GM23338 (cell line): ENCODE results near the gene SPATA25. TPM values are rescaled to one million over a fixed set of nuclear protein-coding genes. Genes with fewer than 3 reads are reported as not detected.

Experiments
- ATAC-seq: fragments of 200-7000 bp; cut with Tn5 transposase; 3 replicates; pipeline ENCODE4 v1.9.1; 2020
- DNase-seq: peaks from one replicate; pipeline ENCODE4 v3.0.0-alpha.2; 2015; ENCODE audit warnings: low spot score
- H2AFZ ChIP-seq: fragments of 200-600 bp; sonication (generic); 2 replicates; pipeline ENCODE4 v1.8.0; 2016; ENCODE audit warnings: antibody characterized with exemption, mild to moderate bottlenecking, moderate library complexity
- H3F3A ChIP-seq: fragments of 200-600 bp; sonication (generic); replicated peaks from 2 replicates; pipeline ENCODE4 v1.8.0; 2017; ENCODE audit warnings: antibody characterized with exemption, mixed run types, low read depth
- H3K27ac ChIP-seq: fragments of 200-600 bp; sonication (generic); 2 replicates; pipeline ENCODE4 v1.6.1; 2016; ENCODE audit warnings: low read depth
- H3K27me3 ChIP-seq: fragments of 200-600 bp; sonication (generic); 2 replicates; pipeline ENCODE4 v1.8.0; 2016; ENCODE audit warnings: mild to moderate bottlenecking, mixed run types, moderate library complexity; ENCODE audit not compliant: insufficient read depth
- H3K36me3 ChIP-seq: fragments of 200-600 bp; sonication (generic); 2 replicates; pipeline ENCODE4 v1.8.0; 2016; ENCODE audit warnings: mild to moderate bottlenecking; ENCODE audit not compliant: insufficient read depth
- H3K4me1 ChIP-seq: fragments of 200-600 bp; sonication (generic); 2 replicates; pipeline ENCODE4 v1.8.0; 2016; ENCODE audit warnings: mild to moderate bottlenecking, moderate library complexity; ENCODE audit not compliant: insufficient read depth
- H3K4me2 ChIP-seq: fragments of 200-600 bp; sonication (generic); 2 replicates; pipeline ENCODE4 v1.7.1; 2017; ENCODE audit warnings: mixed run types
- H3K4me3 ChIP-seq: fragments of 200-600 bp; sonication (generic); 2 replicates; pipeline ENCODE4 v1.6.1; 2016; ENCODE audit warnings: mixed run types
- H3K79me2 ChIP-seq: fragments of 200-600 bp; sonication (generic); replicated peaks from 2 replicates; pipeline ENCODE4 v1.8.0; 2017; ENCODE audit warnings: mild to moderate bottlenecking; ENCODE audit not compliant: insufficient read depth
- H3K9me2 ChIP-seq: fragments of 200-600 bp; sonication (generic); 2 replicates; pipeline ENCODE4 v1.8.0; 2017; ENCODE audit not compliant: insufficient read depth
- H4K20me1 ChIP-seq: fragments of 200-600 bp; sonication (generic); replicated peaks from 2 replicates; pipeline ENCODE4 v1.8.0; 2017; ENCODE audit warnings: mild to moderate bottlenecking; ENCODE audit not compliant: insufficient read depth
- H3K27ac Mint-ChIP-seq: 2 replicates; pipeline ENCODE4 v1.8.0; 2020; ENCODE audit warnings: inconsistent platforms, mild to moderate bottlenecking, moderate library complexity, mixed read lengths
- H3K27me3 Mint-ChIP-seq: 3 replicates; pipeline ENCODE4 v1.8.0; 2022; ENCODE audit warnings: low read depth, mild to moderate bottlenecking, moderate library complexity, mixed read lengths, inconsistent platforms; ENCODE audit not compliant: insufficient read depth, poor library complexity
- H3K36me3 Mint-ChIP-seq: 3 replicates; pipeline ENCODE4 v1.8.0; 2021; ENCODE audit warnings: low read depth, mild to moderate bottlenecking, inconsistent platforms, moderate library complexity, mixed read lengths
- H3K4me1 Mint-ChIP-seq: 3 replicates; pipeline ENCODE4 v1.8.0; 2020; ENCODE audit warnings: mild to moderate bottlenecking, inconsistent platforms, mixed read lengths
- H3K4me3 Mint-ChIP-seq: 3 replicates; pipeline ENCODE4 v1.8.0; 2021; ENCODE audit warnings: moderate library complexity, mild to moderate bottlenecking, inconsistent platforms, mixed read lengths
- H3K9me3 Mint-ChIP-seq: 3 replicates; pipeline ENCODE4 v1.8.0; 2020; ENCODE audit warnings: moderate library complexity, mild to moderate bottlenecking, inconsistent platforms, mixed read lengths
- CTCF ChIP-seq, 2 experiments: fragments of 200-600 bp in 1 of 2; sonication (generic) in 1 of 2; conservative IDR thresholded peaks; 2 replicates each; pipeline versions ENCODE4 v1.5.1 to v1.6.1; 2016 to 2017; ENCODE audit warnings: antibody characterized with exemption in 2 of 2, low read depth in 2 of 2, mild to moderate bottlenecking in 2 of 2, moderate library complexity in 1 of 2
- EZH2phosphoT487 ChIP-seq: fragments of 200-600 bp; sonication (generic); IDR thresholded peaks from one replicate; pipeline ENCODE4 v1.8.1; 2018; ENCODE audit warnings: antibody characterized with exemption; ENCODE audit not compliant: unreplicated experiment
- JUNB ChIP-seq: IDR thresholded peaks from one replicate; pipeline ENCODE4 v1.6.1; 2016; ENCODE audit warnings: antibody characterized with exemption; ENCODE audit not compliant: unreplicated experiment
- NANOG ChIP-seq: IDR thresholded peaks from 2 replicates; pipeline ENCODE4 v1.6.1; 2016; ENCODE audit warnings: antibody characterized with exemption, borderline replicate concordance
- POLR2AphosphoS5 ChIP-seq: IDR thresholded peaks from 2 replicates; pipeline ENCODE4 v1.6.1; 2016; ENCODE audit warnings: antibody characterized with exemption, low read depth
- REST ChIP-seq: IDR thresholded peaks from one replicate; pipeline ENCODE4 v1.6.1; 2018; ENCODE audit warnings: antibody characterized with exemption; ENCODE audit not compliant: unreplicated experiment
- STAT1 ChIP-seq: IDR thresholded peaks from one replicate; pipeline ENCODE4 v1.6.1; 2016; ENCODE audit warnings: antibody characterized with exemption; ENCODE audit not compliant: unreplicated experiment
- ZNF114 ChIP-seq: fragments of 250-450 bp; sonication (Bioruptor Pico); IDR thresholded peaks from 2 replicates; pipeline ENCODE4 v1.5.0; 2020; ENCODE audit warnings: mild to moderate bottlenecking, moderate library complexity
- ZNF331 ChIP-seq: fragments of 250-450 bp; sonication (Bioruptor Pico); IDR thresholded peaks from 2 replicates; pipeline ENCODE4 v1.5.0; 2020; ENCODE audit warnings: low read depth, mild to moderate bottlenecking, moderate library complexity
- polyA plus RNA-seq: library from polyadenylated mRNA; unstranded; fragments of >200 nt; fragmentation: Nextera tagmentation; extraction: Ambion mirVana; gene quantifications from 2 replicates; pipeline ENCODE4 v1.2.1, GENCODE V29; 2016
- total RNA-seq: library from RNA; depleted of rRNA; stranded (reverse); fragments of >200 nt; shearing (Covaris generic); gene quantifications from 2 replicates; pipeline ENCODE4 v1.2.3, GENCODE V29; 2014

Gene SPATA25
- total and polyA plus RNA-seq, 2 experiments from 2014 or later, result 7.5 TPM; not detected in 1

- no peak overlapping the region for H3K4me3 Mint-ChIP-seq
- DNase-seq, result no peak
- TF ChIP-seq POLR2AphosphoS5, result no peak
- TF ChIP-seq CTCF (conservative IDR thresholded peaks at IDR 0.05; ENCODE audit: low read depth in 2 of 2), result no peak
- no peak for TF ChIP-seq ZNF331 (CRISPR knock-in tag)
- no peak for TF ChIP-seq ZNF114
- no peak for TF ChIP-seq NANOG
- no peak for TF ChIP-seq EZH2phosphoT487
- no peak for TF ChIP-seq JUNB
- no peak for TF ChIP-seq REST
- TF ChIP-seq STAT1, result no peak
- Histone ChIP-seq H3K36me3 (0 out of 2 replicates have a peak, but pooled peaks cover 3% of the 10 kb centered on the region), H4K20me1 (no peaks in the 10 kb centered on the region), H3K4me2 (no peak overlapping the region), H3K4me3 (no peak overlapping the region), H3K9me2 (no peaks in the 10 kb centered on the region), H3K4me1 (peaks cover 14% of the 10 kb centered on the region), H3K27ac (no peak overlapping the region), H2AFZ (no peak overlapping the region), H3K79me2 (peaks cover 2% of the 10 kb centered on the region; the same call in 1 of the 2 replicates), H3K27me3 (no peaks in the 10 kb centered on the region), H3F3A (0 out of 2 replicates have a peak, but pooled peaks cover 6% of the 10 kb centered on the region)
- no peak overlapping the region for H3K27ac Mint-ChIP-seq
- H3K36me3 Mint-ChIP-seq, result peaks cover 3% of the 10 kb centered on the region; the same call in 1 of the 3 replicates
- no peak for ATAC-seq
- no peaks in the 10 kb centered on the region for H3K27me3 Mint-ChIP-seq
- no peaks in the 10 kb centered on the region for H3K9me3 Mint-ChIP-seq
- peaks cover 13% of the 10 kb centered on the region for H3K4me1 Mint-ChIP-seq
These were observed 23.6 kb downstream of the SPATA25 start for GRCh38 chr20:45863543-45864470.
